Neural crest cell (in vitro differentiated cells): ENCODE measurements around the gene DNAJC11. TPM values are rescaled to one million over a fixed set of nuclear protein-coding genes. Genes with fewer than 3 reads are reported as not detected.
A peak's percentile ranks its signal among the peaks of the same experiment; 100 is the strongest.

Experiments used
- DNase-seq: peaks from one replicate; pipeline ENCODE4 v3.0.0; 2021; ENCODE audit warnings: low read depth, mixed read lengths, low spot score
- H3K27ac Mint-ChIP-seq: one replicate; pipeline ENCODE4 v1.8.0; 2021; ENCODE audit warnings: mild to moderate bottlenecking, mixed read lengths; ENCODE audit not compliant: unreplicated experiment
- H3K27me3 Mint-ChIP-seq: 2 replicates; pipeline ENCODE4 v1.8.0; 2021; ENCODE audit warnings: low read depth, mild to moderate bottlenecking, mixed read lengths
- H3K36me3 Mint-ChIP-seq: 2 replicates; pipeline ENCODE4 v1.8.0; 2021; ENCODE audit warnings: low read depth, mild to moderate bottlenecking, mixed read lengths
- H3K4me1 Mint-ChIP-seq: 2 replicates; pipeline ENCODE4 v1.8.0; 2021; ENCODE audit warnings: mixed read lengths
- H3K4me3 Mint-ChIP-seq: one replicate; pipeline ENCODE4 v1.8.0; 2021; ENCODE audit warnings: mild to moderate bottlenecking, mixed read lengths
- H3K9me3 Mint-ChIP-seq: 2 replicates; pipeline ENCODE4 v1.8.0; 2021; ENCODE audit warnings: mixed read lengths
- total RNA-seq: library from RNA; stranded (reverse); gene quantifications from 2 replicates; pipeline ENCODE4 v1.2.1, GENCODE V29; 2021
- TF ChIP-seq, protein P1 (sequence below): fragments of 200-600 bp; sonication (generic); conservative IDR thresholded peaks from 2 replicates; pipeline ENCODE4 v1.5.0; 2021; ENCODE audit warnings: antibody characterized with exemption, mild to moderate bottlenecking

Gene DNAJC11
- total RNA-seq, 1 donor from 2014 or later = 86.6 TPM

DNA sequence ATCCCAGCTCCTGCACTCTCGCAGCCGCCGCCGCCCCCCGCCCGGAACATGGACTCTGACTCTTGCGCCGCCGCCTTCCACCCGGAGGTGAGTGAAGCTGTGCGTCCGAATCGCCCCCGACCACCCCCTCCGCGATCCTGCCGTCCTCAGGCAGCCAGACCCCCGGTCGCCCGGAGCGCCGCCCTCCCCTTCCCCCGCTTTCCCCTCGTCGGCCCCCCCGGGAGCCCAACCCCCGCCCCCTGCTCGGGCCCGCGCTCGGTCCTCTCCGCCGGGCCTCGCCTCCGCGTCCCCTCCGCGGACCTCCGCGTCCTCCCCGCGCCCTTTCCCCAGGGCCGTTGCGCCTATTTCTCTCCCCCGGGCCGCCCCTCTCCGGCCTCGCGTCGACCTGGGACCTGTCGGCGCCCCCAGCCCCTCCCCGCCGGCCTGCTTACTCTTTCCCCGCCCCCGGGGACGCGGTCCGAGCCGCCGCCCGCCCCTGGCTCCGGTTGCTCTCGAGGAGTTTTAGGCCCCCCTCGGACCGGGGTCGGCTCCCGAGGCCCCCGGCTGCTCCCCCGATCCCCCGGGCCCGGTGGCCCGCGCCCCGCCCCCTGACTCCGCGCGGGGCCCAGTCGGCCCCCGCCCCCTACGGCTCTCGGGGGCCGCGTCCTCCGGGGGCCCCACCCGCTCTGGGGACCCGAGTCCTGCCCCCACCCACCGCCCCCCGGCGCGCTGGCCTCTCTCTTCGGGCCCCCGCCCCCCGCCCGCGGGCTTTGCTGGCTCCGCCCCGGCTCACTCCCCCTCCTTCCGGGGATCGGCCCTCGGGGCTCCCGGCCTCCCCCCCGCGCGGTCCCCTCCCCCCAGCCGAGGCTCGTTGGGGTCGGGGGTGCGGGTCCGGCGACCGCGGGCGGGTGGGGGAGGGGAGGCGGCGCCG is 87.3 kb downstream of the DNAJC11 start:
- Mint-ChIP-seq H3K36me3 (no peaks in the 10 kb centered on the region), H3K4me1 (peaks cover 35% of the 10 kb centered on the region), H3K27me3 (no peaks in the 10 kb centered on the region), H3K27ac (no peak overlapping the region), H3K9me3 (no peaks in the 10 kb centered on the region), H3K4me3 (peak overlapping the region; percentile 74)
- TF ChIP-seq, protein P1, sequence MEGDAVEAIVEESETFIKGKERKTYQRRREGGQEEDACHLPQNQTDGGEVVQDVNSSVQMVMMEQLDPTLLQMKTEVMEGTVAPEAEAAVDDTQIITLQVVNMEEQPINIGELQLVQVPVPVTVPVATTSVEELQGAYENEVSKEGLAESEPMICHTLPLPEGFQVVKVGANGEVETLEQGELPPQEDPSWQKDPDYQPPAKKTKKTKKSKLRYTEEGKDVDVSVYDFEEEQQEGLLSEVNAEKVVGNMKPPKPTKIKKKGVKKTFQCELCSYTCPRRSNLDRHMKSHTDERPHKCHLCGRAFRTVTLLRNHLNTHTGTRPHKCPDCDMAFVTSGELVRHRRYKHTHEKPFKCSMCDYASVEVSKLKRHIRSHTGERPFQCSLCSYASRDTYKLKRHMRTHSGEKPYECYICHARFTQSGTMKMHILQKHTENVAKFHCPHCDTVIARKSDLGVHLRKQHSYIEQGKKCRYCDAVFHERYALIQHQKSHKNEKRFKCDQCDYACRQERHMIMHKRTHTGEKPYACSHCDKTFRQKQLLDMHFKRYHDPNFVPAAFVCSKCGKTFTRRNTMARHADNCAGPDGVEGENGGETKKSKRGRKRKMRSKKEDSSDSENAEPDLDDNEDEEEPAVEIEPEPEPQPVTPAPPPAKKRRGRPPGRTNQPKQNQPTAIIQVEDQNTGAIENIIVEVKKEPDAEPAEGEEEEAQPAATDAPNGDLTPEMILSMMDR = no peak
- DNase-seq = peak; percentile 39

DNA sequence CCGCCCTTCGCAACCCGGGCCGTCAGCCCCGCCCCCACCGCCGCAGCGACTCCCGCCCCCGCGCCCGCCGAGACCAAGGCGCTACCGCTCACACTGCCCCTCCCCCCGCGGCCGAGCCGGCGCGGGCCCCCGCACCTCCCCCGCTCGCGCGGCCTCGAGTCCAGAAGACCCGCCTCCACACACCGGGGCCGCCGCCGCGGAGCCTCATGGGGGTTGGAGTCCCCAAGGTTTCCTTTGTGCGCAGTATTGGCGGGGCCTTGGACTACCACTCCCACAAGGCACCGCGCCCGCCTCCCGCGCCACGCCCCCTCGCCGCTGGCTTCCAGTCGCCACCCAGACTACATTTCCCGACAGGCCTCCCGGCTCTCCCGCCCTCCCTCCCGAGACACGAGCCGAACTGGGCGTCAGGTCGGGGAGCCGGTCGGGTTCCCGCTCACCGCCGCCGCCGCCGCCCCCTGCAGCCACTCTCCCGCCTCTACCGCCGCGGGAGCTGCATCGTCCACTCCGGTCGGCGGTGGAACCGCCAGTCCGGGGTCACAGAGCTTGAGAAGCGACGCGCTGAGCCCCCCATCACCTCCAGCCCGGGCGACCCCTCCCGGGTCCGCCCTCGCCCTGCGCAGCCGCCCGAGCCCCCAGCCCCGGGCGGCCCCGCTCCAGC is 88.1 kb downstream of the DNAJC11 start, which contains the start of gene PHF13:
PHF13 (plus strand) TSS at position 371 of the 658 bp plus-strand sequence. CDS start 336 bp downstream, outside the sequence.
- no peaks in the 10 kb centered on the region for H3K36me3 Mint-ChIP-seq
- H3K9me3 Mint-ChIP-seq = no peaks in the 10 kb centered on the region
- peak; percentile 100 for DNase-seq
- H3K27ac Mint-ChIP-seq = peak within 1 kb of the TSS; percentile 72
- TF ChIP-seq, protein P1 = no peak
- H3K27me3 Mint-ChIP-seq = no peaks in the 10 kb centered on the region
- peaks cover 35% of the 10 kb centered on the region for H3K4me1 Mint-ChIP-seq
- peak within 1 kb of the TSS; percentile 95 for H3K4me3 Mint-ChIP-seq

DNA sequence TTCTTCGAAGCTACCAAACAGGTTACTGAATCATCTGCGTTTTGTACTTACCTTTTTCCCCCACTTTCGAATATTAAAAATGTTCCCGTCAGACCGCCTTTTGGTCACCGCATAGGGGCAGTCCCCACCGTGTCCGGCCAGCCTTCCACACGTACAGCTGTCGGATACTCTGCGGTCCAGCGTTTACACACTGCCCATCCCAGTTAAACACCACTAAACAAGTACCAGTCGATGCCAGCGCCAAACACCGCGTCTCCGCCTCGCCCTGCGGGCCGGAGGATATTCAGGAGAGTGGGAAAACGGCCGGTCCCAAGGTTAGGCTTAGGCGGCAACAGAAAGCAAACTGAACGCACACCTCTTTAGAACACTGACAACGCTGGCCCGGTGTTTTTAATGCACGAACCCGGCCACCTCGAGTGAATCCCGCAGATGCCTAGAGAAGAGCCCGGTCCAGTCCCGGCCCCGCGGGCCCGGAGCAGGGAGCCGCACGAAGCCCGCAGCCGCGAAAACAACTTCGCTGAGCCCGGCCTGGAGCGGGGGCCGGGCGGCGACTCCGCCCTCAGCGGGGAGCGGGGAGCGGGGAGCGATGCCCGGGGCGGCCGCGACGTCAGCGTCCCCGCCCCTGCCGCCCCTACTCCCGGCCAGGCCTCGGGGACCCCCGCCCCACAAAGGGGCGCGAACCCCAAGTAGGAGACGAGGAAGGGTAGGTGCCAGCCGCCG is 88.8 kb downstream of the DNAJC11 start:
- Mint-ChIP-seq H3K4me1 (peaks cover 35% of the 10 kb centered on the region), H3K4me3 (peak overlapping the region; percentile 94), H3K36me3 (no peaks in the 10 kb centered on the region), H3K27me3 (no peaks in the 10 kb centered on the region), H3K27ac (peak overlapping the region; percentile 72), H3K9me3 (no peaks in the 10 kb centered on the region)
- TF ChIP-seq, protein P1 = no peak
- peak; percentile 37 for DNase-seq

DNA sequence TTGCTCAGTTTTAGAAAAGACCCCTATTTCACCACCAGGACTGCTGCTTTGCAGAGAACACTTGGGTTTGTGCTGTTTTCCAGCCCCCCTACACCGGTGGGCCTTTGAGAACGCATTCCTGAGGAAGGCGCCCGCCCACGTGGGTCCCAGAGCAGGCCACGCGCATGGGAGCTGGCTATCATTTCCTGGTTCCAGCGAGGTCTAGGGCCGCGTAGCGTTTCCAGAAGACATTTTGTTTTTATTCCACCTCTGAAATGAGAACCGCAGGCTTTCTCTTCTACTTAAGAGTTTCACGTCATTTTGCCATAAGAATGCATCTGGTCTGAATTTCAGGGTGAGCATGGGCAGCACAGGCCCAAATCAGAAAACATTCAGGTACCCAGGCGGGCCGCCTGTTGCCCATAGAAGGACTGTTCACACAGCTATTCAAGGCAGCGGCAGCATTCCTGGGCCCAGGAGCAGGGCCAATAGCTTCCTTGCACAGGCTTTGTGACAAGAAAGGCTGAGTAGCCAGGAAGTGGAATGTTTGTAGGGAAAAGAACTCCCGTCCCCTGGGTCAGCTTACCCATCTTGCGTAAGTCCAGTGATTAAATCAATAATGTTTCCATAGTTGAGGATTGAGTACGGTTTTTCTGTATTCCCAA is 97.6 kb downstream of the DNAJC11 start:
- peaks cover 35% of the 10 kb centered on the region for H3K4me1 Mint-ChIP-seq
- TF ChIP-seq, protein P1 = peak; percentile 48
- H3K36me3 Mint-ChIP-seq = no peaks in the 10 kb centered on the region
- DNase-seq = no peak
- peak overlapping the region; percentile 89 for H3K4me3 Mint-ChIP-seq
- H3K27me3 Mint-ChIP-seq = peaks cover 3% of the 10 kb centered on the region
- H3K9me3 Mint-ChIP-seq = no peaks in the 10 kb centered on the region
- H3K27ac Mint-ChIP-seq = peak overlapping the region; percentile 98
